ENCODE data around the gene LRRTM3. TPM values are rescaled to one million over a fixed set of nuclear protein-coding genes. Genes with fewer than 3 reads are reported as not detected.
A peak's percentile ranks its signal among the peaks of the same experiment; 100 is the strongest.

The LRRTM3 gene
- total and polyA plus RNA-seq, 11 donors, result not detected

GRCh38 chr10:66927251-66927935, 1.6 kb downstream of the LRRTM3 start:
- intact Hi-C loops (cut with DNase I), result loop anchor here in 2 of 10 donors (10.0 kb wide), 2 partner anchors 587 to 597 kb away; no protein-coding TSS in a partner anchor
- H3K9me3 ChIP-seq, result no peaks in the 10 kb centered on the region
- peaks cover 0 to 54% (median 4%) of the 10 kb centered on the region in 9 donors for H3K27me3 ChIP-seq
- no peak overlapping the region for H3K27ac ChIP-seq
- peaks cover 0 to 18% (median 0%) of the 10 kb centered on the region in 12 donors for H3K4me1 ChIP-seq
- ATAC-seq (no peak), DNase-seq (no peak)
- no peaks in the 10 kb centered on the region for H3K36me3 ChIP-seq
- 59 to 82% (median 77%) methylated on average over 11 of the region's 11 CpGs for WGBS, 4 donors
- H3K4me3 ChIP-seq, result peak overlapping the region in 1 of 12 donors; percentile 32
- TF ChIP-seq POLR2A (IDR thresholded peaks at IDR 0.05) (no peak), CTCF (IDR thresholded peaks at IDR 0.05) (no peak)

- peaks cover 0 to 54% (median 4%) of the 10 kb centered on the region in 9 donors for H3K27me3 ChIP-seq
- H3K36me3 ChIP-seq, result no peaks in the 10 kb centered on the region
- peak in 2 of 5 donors; percentile 26 to 60 for DNase-seq
- H3K4me1 ChIP-seq, result peaks cover 0 to 18% (median 0%) of the 10 kb centered on the region in 12 donors
- peak overlapping the region in 5 of 12 donors; percentile 11 to 32 (median 21) for H3K4me3 ChIP-seq
- H3K9me3 ChIP-seq, result no peaks in the 10 kb centered on the region
- TF ChIP-seq CTCF (IDR thresholded peaks at IDR 0.05) (no peak), POLR2A (IDR thresholded peaks at IDR 0.05) (no peak)
- peak in 3 of 4 donors; percentile 18 to 51 (median 48) for ATAC-seq
- 5 to 15% (median 6%) methylated on average over 28 to 30 of the region's 30 CpGs for WGBS, 4 donors
- H3K27ac ChIP-seq, result no peak overlapping the region
- intact Hi-C loops (cut with DNase I), result loop anchor here in 2 of 10 donors (10.0 kb wide), 2 partner anchors 587 to 597 kb away; no protein-coding TSS in a partner anchor
Observed at GRCh38 chr10:66927971-66928770, 2.3 kb downstream of the LRRTM3 start.

GRCh38 chr10:66928776-66929175, 2.9 kb downstream of the LRRTM3 start:
- Histone ChIP-seq H3K27ac (no peak overlapping the region), H3K4me3 (no peak overlapping the region), H3K36me3 (no peaks in the 10 kb centered on the region), H3K4me1 (peaks cover 0 to 18% (median 0%) of the 10 kb centered on the region in 12 donors), H3K27me3 (peaks cover 0 to 54% (median 4%) of the 10 kb centered on the region in 9 donors), H3K9me3 (no peaks in the 10 kb centered on the region)
- intact Hi-C loops (cut with DNase I), result loop anchor here in 2 of 10 donors (10.0 kb wide), 2 partner anchors 586 to 596 kb away; no protein-coding TSS in a partner anchor
- 52 to 55% (median 54%) methylated on average over 3 of the region's 3 CpGs for WGBS, 4 donors
- no peak for TF ChIP-seq CTCF (IDR thresholded peaks at IDR 0.05)
- no peak for TF ChIP-seq POLR2A (IDR thresholded peaks at IDR 0.05)
- DNase-seq (no peak), ATAC-seq (no peak)

GRCh38 chr10:66929375-66929774, 3.5 kb downstream of the LRRTM3 start:
- ATAC-seq, result no peak
- no peak overlapping the region for H3K4me3 ChIP-seq
- H3K27ac ChIP-seq, result no peak overlapping the region
- TF ChIP-seq CTCF (IDR thresholded peaks at IDR 0.05) (no peak), POLR2A (IDR thresholded peaks at IDR 0.05) (no peak)
- H3K27me3 ChIP-seq, result peaks cover 0 to 54% (median 4%) of the 10 kb centered on the region in 9 donors
- H3K9me3 ChIP-seq, result no peaks in the 10 kb centered on the region
- H3K4me1 ChIP-seq, result peaks cover 0 to 18% (median 0%) of the 10 kb centered on the region in 12 donors
- WGBS, 4 donors, result 49 to 52% (median 51%) methylated on average over 5 of the region's 5 CpGs
- intact Hi-C loops (cut with DNase I), result loop anchor here in 2 of 10 donors (10.0 kb wide), 2 partner anchors 585 to 595 kb away; no protein-coding TSS in a partner anchor
- no peaks in the 10 kb centered on the region for H3K36me3 ChIP-seq
- DNase-seq, result no peak

All from heart left ventricle (tissue), 16 donors.